T-helper 17 cell (primary cell): ENCODE results near the gene ASB4. TPM values are rescaled to one million over a fixed set of nuclear protein-coding genes. Genes with fewer than 3 reads are reported as not detected.

Experiments used
- ATAC-seq: fragments of 150-1000 bp; cut with Tn5 transposase; 2 replicates; pipeline ENCODE4 v1.10.0; 2021; ENCODE audit warnings: mild to moderate bottlenecking, moderate library complexity
- DNase-seq, 3 donors: peaks; one replicate each; pipeline versions ENCODE4 v3.0.0 to v3.0.0-alpha.2; 2020 to 2021
- H3K9me3 ChIP-seq: one replicate; pipeline ENCODE4 v1.7.0; 2013; ENCODE audit warnings: low read length, mild to moderate bottlenecking; ENCODE audit not compliant: control insufficient read depth, poor library complexity, severe bottlenecking
- H3K27ac Mint-ChIP-seq: one replicate; pipeline ENCODE4 v1.8.0; 2022; ENCODE audit warnings: mild to moderate bottlenecking, moderate library complexity, mixed read lengths
- H3K27me3 Mint-ChIP-seq: one replicate; pipeline ENCODE4 v1.8.0; 2022; ENCODE audit warnings: mixed read lengths
- H3K36me3 Mint-ChIP-seq: one replicate; pipeline ENCODE4 v1.8.0; 2022; ENCODE audit warnings: low read depth, mixed read lengths
- H3K4me1 Mint-ChIP-seq: one replicate; pipeline ENCODE4 v1.8.0; 2022; ENCODE audit warnings: mild to moderate bottlenecking, mixed read lengths
- H3K4me3 Mint-ChIP-seq: one replicate; pipeline ENCODE4 v1.8.0; 2022; ENCODE audit warnings: mild to moderate bottlenecking, moderate library complexity, mixed read lengths
- total RNA-seq, 4 donors: library from RNA in 2 of 4; stranded (reverse) in 2 of 4; gene quantifications; one replicate each; pipeline ENCODE4 v1.2.3 and lab custom pipeline; 2022 to 2026

ASB4 gene
- total RNA-seq, 2 donors from 2014 or later = not detected

DNA sequence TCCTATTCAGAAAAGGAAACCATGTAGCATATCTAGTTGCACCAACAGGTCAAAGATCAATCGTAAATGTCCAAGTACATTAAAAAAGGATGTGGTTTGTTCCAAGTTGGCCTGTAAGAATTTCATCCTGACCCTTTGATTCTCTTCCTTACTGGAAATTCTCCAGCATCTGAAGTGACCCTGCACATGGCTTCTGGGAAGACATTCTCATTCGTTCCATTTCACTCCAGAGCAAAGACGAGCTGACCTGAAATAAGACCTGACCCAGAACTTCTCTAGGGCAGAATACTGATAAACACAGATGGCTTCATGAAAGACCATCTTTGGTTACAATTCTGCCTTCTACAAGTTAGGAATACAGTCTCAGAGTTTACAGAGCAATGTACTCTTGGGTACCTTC lies 39.8 kb downstream of the ASB4 start:
- H3K9me3 ChIP-seq = no peaks in the 10 kb centered on the region
- no peak for DNase-seq
- no peak overlapping the region for H3K4me3 Mint-ChIP-seq
- H3K36me3 Mint-ChIP-seq = no peaks in the 10 kb centered on the region
- peaks cover 34% of the 10 kb centered on the region for H3K27me3 Mint-ChIP-seq
- ATAC-seq = no peak
- peaks cover 2% of the 10 kb centered on the region for H3K4me1 Mint-ChIP-seq
- H3K27ac Mint-ChIP-seq = no peak overlapping the region

DNA sequence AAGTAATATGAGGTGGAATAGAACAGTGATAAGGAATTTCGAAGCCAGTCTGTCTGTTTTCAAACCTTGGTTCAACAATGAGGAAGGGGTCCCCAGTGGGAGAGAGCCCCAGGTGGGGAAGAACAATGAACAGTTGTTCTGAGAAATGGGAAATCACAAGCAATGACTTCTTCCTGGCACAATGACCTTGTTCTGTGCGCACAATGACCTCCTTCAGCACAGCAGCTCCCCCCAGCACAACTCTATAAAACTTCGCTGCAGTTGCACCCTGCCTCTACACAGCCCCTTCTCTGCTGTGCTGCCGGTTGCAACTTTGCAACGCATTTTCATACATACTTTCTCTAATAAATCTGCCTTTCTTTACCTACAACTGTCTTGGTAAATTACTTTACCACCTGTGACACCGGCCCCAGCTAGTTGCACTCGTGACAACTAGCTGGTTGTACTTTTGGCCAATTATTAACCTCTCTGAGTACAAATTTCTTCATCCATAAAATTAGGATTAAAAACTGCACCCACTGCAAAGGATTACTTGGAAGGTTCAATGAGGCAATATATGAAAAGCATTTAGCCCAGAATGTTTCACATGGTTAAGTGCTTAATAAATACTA lies 40.5 kb downstream of the ASB4 start:
- ATAC-seq (no peak), DNase-seq (no peak)
- Mint-ChIP-seq H3K27ac (no peak overlapping the region), H3K36me3 (no peaks in the 10 kb centered on the region), H3K4me1 (peaks cover 2% of the 10 kb centered on the region), H3K4me3 (no peak overlapping the region), H3K27me3 (peaks cover 34% of the 10 kb centered on the region)
- no peaks in the 10 kb centered on the region for H3K9me3 ChIP-seq

DNA sequence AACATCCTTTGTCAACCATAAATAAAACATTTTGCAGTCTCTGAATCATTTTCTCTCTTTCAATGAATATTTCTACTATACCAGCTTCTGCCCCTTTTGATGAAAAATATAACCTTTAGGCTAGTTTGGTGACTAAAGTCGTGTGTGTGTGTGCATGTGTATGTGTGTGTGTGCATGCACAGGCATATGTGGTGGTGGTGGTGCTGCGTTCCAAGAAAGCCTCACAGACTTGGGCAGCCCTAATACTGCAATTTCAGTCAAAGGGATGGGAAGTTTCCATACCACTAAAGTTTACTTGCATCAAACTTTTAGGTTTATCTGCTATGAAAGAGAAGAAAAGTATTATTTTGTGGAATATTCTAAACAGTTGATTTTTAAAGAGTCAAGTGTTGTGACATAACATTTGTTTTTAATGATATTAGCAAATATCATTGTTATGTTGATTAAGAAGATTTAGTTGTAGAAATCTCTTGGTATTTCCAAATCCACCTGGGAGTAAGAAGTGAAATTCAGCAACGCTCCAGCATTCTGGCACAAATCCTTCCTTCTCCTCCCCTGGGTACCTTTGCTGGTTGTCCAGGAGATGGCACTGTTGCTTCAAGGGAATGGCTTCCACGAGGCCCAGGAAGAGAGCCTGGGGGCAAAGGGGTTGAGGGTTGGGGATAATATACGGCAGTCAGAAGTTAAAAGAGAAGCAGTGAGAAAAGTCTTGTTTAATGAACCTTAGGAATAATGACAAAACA lies 41.5 kb downstream of the ASB4 start:
- Mint-ChIP-seq H3K4me3 (no peak overlapping the region), H3K27ac (no peak overlapping the region), H3K36me3 (no peaks in the 10 kb centered on the region), H3K4me1 (peaks cover 2% of the 10 kb centered on the region), H3K27me3 (peaks cover 34% of the 10 kb centered on the region)
- H3K9me3 ChIP-seq = no peaks in the 10 kb centered on the region
- ATAC-seq = no peak
- DNase-seq = no peak

- Mint-ChIP-seq H3K4me3 (no peak overlapping the region), H3K27me3 (peaks cover 30% of the 10 kb centered on the region), H3K27ac (no peak overlapping the region), H3K36me3 (no peaks in the 10 kb centered on the region), H3K4me1 (peaks cover 2% of the 10 kb centered on the region)
- DNase-seq = no peak
- ATAC-seq = no peak
- H3K9me3 ChIP-seq = no peaks in the 10 kb centered on the region
These were observed 42.1 kb downstream of the ASB4 start for GRCh38 chr7:95527776-95528250.

- ATAC-seq = no peak
- DNase-seq = no peak
- H3K27ac Mint-ChIP-seq = no peak overlapping the region
- H3K27me3 Mint-ChIP-seq = peaks cover 22% of the 10 kb centered on the region
- no peaks in the 10 kb centered on the region for H3K9me3 ChIP-seq
- H3K36me3 Mint-ChIP-seq = no peaks in the 10 kb centered on the region
- H3K4me3 Mint-ChIP-seq = no peak overlapping the region
- peaks cover 2% of the 10 kb centered on the region for H3K4me1 Mint-ChIP-seq
These were observed 44.0 kb downstream of the ASB4 start for GRCh38 chr7:95529701-95530100.

DNA sequence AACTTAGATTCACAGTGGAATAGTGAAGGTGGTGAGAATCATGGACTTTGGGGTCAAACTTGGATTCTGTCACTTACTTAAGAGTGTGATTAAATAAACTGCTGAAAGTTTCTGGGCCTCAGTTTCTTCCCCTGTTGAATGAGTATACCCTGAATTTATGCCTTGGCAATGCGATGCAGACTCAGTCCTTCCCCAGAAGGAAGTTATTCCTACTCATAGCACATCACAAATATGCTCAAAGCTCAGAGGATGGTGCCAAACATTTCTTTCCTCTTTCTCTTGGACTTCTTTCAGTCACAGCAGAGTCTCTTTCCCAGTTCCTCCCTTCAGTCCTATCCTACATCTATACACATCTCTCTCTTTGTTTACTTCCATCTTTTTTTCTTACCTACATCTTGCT lies 45.1 kb downstream of the ASB4 start:
- Mint-ChIP-seq H3K4me3 (no peak overlapping the region), H3K27me3 (peaks cover 21% of the 10 kb centered on the region), H3K27ac (no peak overlapping the region), H3K36me3 (no peaks in the 10 kb centered on the region), H3K4me1 (peaks cover 2% of the 10 kb centered on the region)
- no peaks in the 10 kb centered on the region for H3K9me3 ChIP-seq
- DNase-seq (no peak), ATAC-seq (no peak)

GRCh38 chr7:95531605-95532219 lies 46.0 kb downstream of the ASB4 start:
- Mint-ChIP-seq H3K27ac (no peak overlapping the region), H3K27me3 (peaks cover 22% of the 10 kb centered on the region), H3K4me1 (peaks cover 2% of the 10 kb centered on the region), H3K36me3 (no peaks in the 10 kb centered on the region), H3K4me3 (no peak overlapping the region)
- no peak for ATAC-seq
- no peaks in the 10 kb centered on the region for H3K9me3 ChIP-seq
- DNase-seq = no peak

DNA sequence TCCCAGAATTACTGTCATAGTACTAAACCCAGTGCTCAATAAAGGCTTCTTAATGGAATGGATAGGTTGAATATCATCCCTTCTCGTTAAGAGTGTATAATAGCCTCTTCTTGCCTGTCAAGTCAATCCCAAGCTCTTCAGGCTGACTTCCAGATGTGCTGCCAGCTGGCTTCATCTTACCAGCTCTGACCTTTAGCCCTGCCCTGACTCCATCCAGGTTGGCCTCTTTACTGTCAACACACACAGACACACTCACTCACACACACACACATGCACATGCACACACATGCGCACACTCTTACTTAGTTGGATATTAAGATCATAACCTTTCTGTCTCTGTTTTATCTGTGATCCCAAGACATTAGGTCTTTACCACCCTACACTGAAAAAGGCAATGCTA lies 49.1 kb downstream of the ASB4 start:
- Mint-ChIP-seq H3K36me3 (no peaks in the 10 kb centered on the region), H3K27ac (no peak overlapping the region), H3K4me1 (no peaks in the 10 kb centered on the region), H3K4me3 (no peak overlapping the region), H3K27me3 (peaks cover 31% of the 10 kb centered on the region)
- no peak for ATAC-seq
- DNase-seq = no peak
- no peaks in the 10 kb centered on the region for H3K9me3 ChIP-seq

DNA sequence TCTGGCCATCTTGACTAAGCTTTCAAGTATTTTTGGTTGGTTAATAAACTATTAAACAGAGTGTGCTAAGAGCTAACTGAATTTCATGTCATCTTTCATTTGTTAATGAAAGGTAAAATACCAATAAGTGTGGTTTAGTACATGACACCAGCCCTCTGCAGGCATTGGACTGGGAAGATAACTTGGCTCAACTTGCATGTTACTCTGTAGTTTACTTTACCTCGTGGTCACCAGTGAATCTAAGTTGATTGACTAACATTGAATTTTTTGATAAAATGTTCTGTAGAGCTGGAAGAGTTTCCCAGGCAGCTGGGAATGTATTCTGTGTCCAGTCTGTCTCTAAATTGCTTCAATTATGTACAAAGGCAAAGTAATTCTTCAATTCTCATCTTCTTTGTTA lies 49.9 kb downstream of the ASB4 start:
- no peak for ATAC-seq
- Mint-ChIP-seq H3K27me3 (peaks cover 37% of the 10 kb centered on the region), H3K4me1 (no peaks in the 10 kb centered on the region), H3K27ac (no peak overlapping the region), H3K4me3 (no peak overlapping the region), H3K36me3 (no peaks in the 10 kb centered on the region)
- no peaks in the 10 kb centered on the region for H3K9me3 ChIP-seq
- DNase-seq = no peak

- Mint-ChIP-seq H3K27me3 (peaks cover 45% of the 10 kb centered on the region), H3K4me1 (no peaks in the 10 kb centered on the region), H3K27ac (no peak overlapping the region), H3K36me3 (no peaks in the 10 kb centered on the region), H3K4me3 (no peak overlapping the region)
- H3K9me3 ChIP-seq = no peaks in the 10 kb centered on the region
- DNase-seq (no peak), ATAC-seq (no peak)
These were observed 51.0 kb downstream of the ASB4 start for GRCh38 chr7:95536656-95537311.

- Mint-ChIP-seq H3K27ac (no peak overlapping the region), H3K4me3 (no peak overlapping the region), H3K27me3 (peaks cover 47% of the 10 kb centered on the region), H3K36me3 (no peaks in the 10 kb centered on the region), H3K4me1 (no peaks in the 10 kb centered on the region)
- no peaks in the 10 kb centered on the region for H3K9me3 ChIP-seq
- no peak for ATAC-seq
- no peak for DNase-seq
These were observed 51.7 kb downstream of the ASB4 start for GRCh38 chr7:95537468-95537867.

DNA sequence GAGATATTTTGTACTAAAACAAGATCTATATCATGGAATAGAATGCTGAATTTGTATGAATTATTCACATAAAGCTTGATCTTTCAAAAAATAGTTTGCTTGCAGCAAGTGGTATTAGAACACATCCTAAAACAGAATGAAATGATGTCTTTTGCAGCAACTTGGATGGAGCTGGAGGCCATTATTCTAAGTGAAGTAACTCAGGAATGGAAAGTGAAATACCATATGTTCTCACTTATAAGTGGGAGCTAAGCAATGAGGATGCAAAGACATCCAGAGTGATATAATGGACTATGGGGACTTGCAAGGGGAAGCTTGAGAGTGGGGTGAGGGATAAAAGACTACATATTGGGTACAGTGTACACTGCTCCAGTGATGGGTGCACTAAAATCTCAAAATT lies 53.7 kb downstream of the ASB4 start:
- DNase-seq (no peak), ATAC-seq (no peak)
- no peaks in the 10 kb centered on the region for H3K4me1 Mint-ChIP-seq
- H3K27ac Mint-ChIP-seq = no peak overlapping the region
- peaks cover 59% of the 10 kb centered on the region for H3K27me3 Mint-ChIP-seq
- no peak overlapping the region for H3K4me3 Mint-ChIP-seq
- no peaks in the 10 kb centered on the region for H3K9me3 ChIP-seq
- no peaks in the 10 kb centered on the region for H3K36me3 Mint-ChIP-seq

DNA sequence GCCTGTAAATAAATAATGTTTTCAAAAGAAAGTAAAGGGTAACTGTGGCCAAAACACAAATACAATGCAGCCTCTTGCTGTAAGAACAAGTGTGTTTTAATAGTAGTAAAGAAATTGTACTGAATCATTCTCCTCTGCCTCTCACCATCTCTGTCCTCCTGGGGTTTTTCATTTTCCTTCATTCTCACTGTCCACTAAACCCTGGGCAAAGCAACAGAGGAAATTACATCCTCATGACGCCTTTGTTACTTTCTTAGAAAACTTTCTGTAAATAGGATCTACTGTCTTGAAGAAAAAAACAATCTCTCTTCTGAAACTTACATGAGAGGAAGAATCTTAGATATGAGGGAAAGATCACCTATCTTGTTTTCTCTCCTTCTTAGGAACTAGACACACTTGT lies 54.6 kb downstream of the ASB4 start:
- no peaks in the 10 kb centered on the region for H3K9me3 ChIP-seq
- Mint-ChIP-seq H3K27ac (no peak overlapping the region), H3K27me3 (peaks cover 61% of the 10 kb centered on the region), H3K4me1 (peaks cover under 1% of the 10 kb centered on the region), H3K4me3 (no peak overlapping the region), H3K36me3 (peaks cover under 1% of the 10 kb centered on the region)
- ATAC-seq = no peak
- no peak for DNase-seq
